ENCODE measurements around the gene HES1. TPM values are rescaled to one million over a fixed set of nuclear protein-coding genes. Genes with fewer than 3 reads are reported as not detected.

Gene HES1
- total RNA-seq, 2 experiments from 2014 or later, result 0.40 to 0.50 TPM

GRCh38 chr3:194178128-194178527 lies 42.2 kb downstream of the HES1 start:
- ChIA-PET POLR2A (no interaction called here), CTCF (no interaction called here)
- ATAC-seq, result no peak
- H3K4me3 Mint-ChIP-seq, result no peak overlapping the region
- intact Hi-C loops (cut with DNase I, micrococcal nuclease), result no loop called here
- H3K36me3 Mint-ChIP-seq (ENCODE audit: low read depth), result no peaks in the 10 kb centered on the region
- no peaks in the 10 kb centered on the region for H3K4me1 Mint-ChIP-seq
- H3K27me3 Mint-ChIP-seq, result peaks cover 2% of the 10 kb centered on the region
- H3K9me3 Mint-ChIP-seq (ENCODE audit: low read depth), result no peaks in the 10 kb centered on the region
- H3K27ac Mint-ChIP-seq, result no peak overlapping the region
- DNase-seq, result no peak

DNA sequence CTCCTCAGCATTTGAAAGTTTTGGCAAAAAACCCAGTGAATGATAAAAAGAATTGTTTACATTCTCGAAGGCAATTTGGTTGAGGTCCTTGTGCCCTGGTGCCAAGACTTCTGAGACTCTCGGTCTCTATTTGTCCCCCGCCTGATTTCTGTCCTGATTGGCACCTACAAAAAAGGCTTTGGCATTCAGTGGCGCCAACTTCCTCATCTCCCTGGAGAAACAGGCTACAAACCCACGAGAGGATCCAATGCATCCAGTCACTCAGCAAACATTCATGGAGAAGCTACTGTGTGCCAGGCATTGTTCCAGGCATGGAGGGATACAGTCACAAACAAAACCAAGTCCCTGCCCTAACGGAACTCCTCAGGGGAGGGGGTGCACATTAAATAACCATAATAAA lies 42.7 kb downstream of the HES1 start:
- H3K36me3 Mint-ChIP-seq (ENCODE audit: low read depth), result no peaks in the 10 kb centered on the region
- ATAC-seq (no peak), DNase-seq (no peak)
- no peak overlapping the region for H3K4me3 Mint-ChIP-seq
- peaks cover 2% of the 10 kb centered on the region for H3K27me3 Mint-ChIP-seq
- CTCF ChIA-PET, result no interaction called here
- no peaks in the 10 kb centered on the region for H3K4me1 Mint-ChIP-seq
- H3K27ac Mint-ChIP-seq, result no peak overlapping the region
- POLR2A ChIA-PET, result no interaction called here
- intact Hi-C loops (cut with DNase I, micrococcal nuclease), result no loop called here
- no peaks in the 10 kb centered on the region for H3K9me3 Mint-ChIP-seq (ENCODE audit: low read depth)

DNA sequence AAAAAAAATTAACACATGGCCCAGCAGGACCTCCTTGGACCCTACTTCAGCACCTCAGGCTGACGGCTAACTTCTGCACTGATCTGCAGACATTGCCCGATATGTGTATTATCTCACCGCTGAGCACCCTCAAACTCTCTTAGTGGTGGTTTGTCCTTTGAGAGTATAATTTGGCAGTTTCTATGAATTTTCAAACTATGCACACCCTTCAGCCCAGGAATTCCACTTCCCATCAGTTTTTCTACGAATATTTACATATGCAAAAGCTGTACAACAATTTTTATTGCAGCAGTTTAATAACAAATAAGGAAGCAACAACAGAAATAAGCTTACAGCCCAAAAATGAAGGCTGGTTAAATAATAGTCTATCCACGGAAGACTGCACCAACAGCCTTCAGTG lies 44.6 kb downstream of the HES1 start:
- intact Hi-C loops (cut with DNase I, micrococcal nuclease), result no loop called here
- no peaks in the 10 kb centered on the region for H3K36me3 Mint-ChIP-seq (ENCODE audit: low read depth)
- POLR2A ChIA-PET, result no interaction called here
- ATAC-seq (no peak), DNase-seq (no peak)
- CTCF ChIA-PET, result no interaction called here
- no peak overlapping the region for H3K4me3 Mint-ChIP-seq
- H3K27me3 Mint-ChIP-seq, result peaks cover 2% of the 10 kb centered on the region
- no peaks in the 10 kb centered on the region for H3K4me1 Mint-ChIP-seq
- H3K27ac Mint-ChIP-seq, result no peak overlapping the region
- no peaks in the 10 kb centered on the region for H3K9me3 Mint-ChIP-seq (ENCODE audit: low read depth)

DNA sequence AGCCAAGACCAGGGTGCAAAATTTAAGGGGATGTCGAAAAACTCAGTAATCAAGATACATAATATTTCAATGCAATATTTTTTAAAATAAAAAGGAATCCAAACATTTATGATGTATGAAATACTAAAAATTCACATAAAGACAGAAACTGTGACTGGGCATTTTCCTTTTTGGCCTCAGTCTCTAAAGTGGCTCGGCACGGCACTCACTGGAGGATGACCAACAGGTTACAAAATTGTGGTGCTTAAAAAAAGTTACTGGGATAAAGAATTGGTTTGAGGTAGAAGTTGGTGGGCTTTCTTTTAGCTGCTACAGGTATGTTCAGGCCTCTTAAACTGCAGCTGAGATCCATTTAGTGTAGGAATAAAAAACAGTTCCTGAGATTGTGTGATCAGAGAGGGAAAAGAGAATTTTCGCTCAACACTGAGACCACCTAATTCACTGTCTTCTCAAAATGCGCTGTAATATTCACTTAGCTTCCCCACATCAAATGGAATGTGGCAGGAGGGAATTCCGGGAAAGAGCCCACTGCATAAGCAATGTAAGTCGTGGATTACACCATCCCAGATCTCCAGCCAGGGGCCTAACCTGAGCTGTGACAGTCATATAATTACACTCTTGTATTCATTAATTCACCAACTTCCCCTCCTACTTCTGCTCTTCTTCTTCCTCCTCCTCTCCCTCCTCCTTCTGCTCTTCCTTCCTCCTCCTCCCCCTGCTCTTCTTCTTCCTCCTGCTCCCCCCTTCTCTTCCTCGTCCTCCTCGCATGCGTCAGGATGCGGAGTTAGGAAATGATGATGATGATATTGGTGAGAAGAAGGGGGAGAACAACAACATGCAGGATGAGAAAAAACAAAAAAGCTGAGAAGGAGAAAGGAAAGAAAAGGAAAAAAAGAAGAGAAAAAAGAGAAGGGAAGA lies 45.9 kb downstream of the HES1 start:
- Mint-ChIP-seq H3K36me3 (ENCODE audit: low read depth) (no peaks in the 10 kb centered on the region), H3K27me3 (no peaks in the 10 kb centered on the region), H3K4me3 (no peak overlapping the region), H3K4me1 (no peaks in the 10 kb centered on the region), H3K9me3 (ENCODE audit: low read depth) (no peaks in the 10 kb centered on the region), H3K27ac (no peak overlapping the region)
- DNase-seq (no peak), ATAC-seq (no peak)
- intact Hi-C loops (cut with DNase I, micrococcal nuclease), result no loop called here
- POLR2A ChIA-PET, result no interaction called here
- CTCF ChIA-PET, result no interaction called here

DNA sequence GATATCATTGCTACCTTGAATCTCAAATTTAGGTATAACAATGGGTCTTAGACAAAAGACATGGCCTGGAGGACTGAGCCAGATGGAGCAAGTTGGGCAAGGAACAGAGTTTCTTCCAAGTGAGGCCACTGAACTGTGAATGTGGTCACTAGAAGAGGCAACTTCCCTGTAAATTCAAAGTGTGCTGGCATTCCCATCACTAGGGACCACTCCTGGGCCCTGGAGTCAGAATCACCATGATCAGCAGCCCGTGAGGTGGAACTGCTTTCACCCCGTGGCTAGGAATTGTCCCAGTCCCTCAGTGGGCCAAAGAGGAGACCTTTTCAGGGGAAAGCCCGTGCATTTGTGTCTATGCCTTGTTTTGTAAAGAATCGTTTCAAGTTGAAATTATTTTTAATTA lies 47.3 kb downstream of the HES1 start:
- no peaks in the 10 kb centered on the region for H3K36me3 Mint-ChIP-seq (ENCODE audit: low read depth)
- DNase-seq (no peak), ATAC-seq (no peak)
- no peaks in the 10 kb centered on the region for H3K4me1 Mint-ChIP-seq
- H3K27ac Mint-ChIP-seq, result no peak overlapping the region
- H3K27me3 Mint-ChIP-seq, result no peaks in the 10 kb centered on the region
- intact Hi-C loops (cut with DNase I, micrococcal nuclease), result no loop called here
- POLR2A ChIA-PET, result no interaction called here
- CTCF ChIA-PET, result no interaction called here
- H3K9me3 Mint-ChIP-seq (ENCODE audit: low read depth), result no peaks in the 10 kb centered on the region
- H3K4me3 Mint-ChIP-seq, result no peak overlapping the region

- Mint-ChIP-seq H3K36me3 (ENCODE audit: low read depth) (no peaks in the 10 kb centered on the region), H3K4me3 (no peak overlapping the region), H3K27me3 (no peaks in the 10 kb centered on the region), H3K4me1 (no peaks in the 10 kb centered on the region), H3K9me3 (ENCODE audit: low read depth) (no peaks in the 10 kb centered on the region), H3K27ac (no peak overlapping the region)
- DNase-seq, result no peak
- no peak for ATAC-seq
- ChIA-PET CTCF (no interaction called here), POLR2A (no interaction called here)
- intact Hi-C loops (cut with DNase I, micrococcal nuclease), result no loop called here
Measured at GRCh38 chr3:194184265-194184751, 48.4 kb downstream of the HES1 start.

GRCh38 chr3:194184801-194185200 lies 48.9 kb downstream of the HES1 start:
- no peak for DNase-seq
- no peaks in the 10 kb centered on the region for H3K27me3 Mint-ChIP-seq
- H3K9me3 Mint-ChIP-seq (ENCODE audit: low read depth), result no peaks in the 10 kb centered on the region
- no peak overlapping the region for H3K4me3 Mint-ChIP-seq
- POLR2A ChIA-PET, result no interaction called here
- CTCF ChIA-PET, result no interaction called here
- no peak for ATAC-seq
- no peaks in the 10 kb centered on the region for H3K4me1 Mint-ChIP-seq
- intact Hi-C loops (cut with DNase I, micrococcal nuclease), result no loop called here
- H3K27ac Mint-ChIP-seq, result no peak overlapping the region
- no peaks in the 10 kb centered on the region for H3K36me3 Mint-ChIP-seq (ENCODE audit: low read depth)

DNA sequence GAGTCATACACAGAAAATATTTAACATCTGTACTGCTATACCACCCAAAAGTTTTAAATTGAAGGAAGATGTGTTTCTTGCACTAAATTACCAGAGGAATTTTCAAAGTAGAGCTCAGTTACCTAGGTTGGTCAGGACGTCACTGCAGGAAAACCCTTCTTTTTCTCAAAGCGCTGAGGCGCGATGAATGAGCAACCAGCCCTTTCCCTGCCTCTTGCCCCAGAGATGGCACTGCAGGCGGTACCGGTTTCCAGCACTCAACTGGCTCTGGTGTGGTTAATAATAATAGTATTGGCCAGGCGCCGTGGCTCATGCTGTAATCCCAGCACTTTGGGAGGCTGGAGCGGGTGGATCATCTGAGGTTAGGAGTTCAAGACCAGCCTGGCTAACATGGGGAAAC lies 49.3 kb downstream of the HES1 start:
- no peaks in the 10 kb centered on the region for H3K27me3 Mint-ChIP-seq
- intact Hi-C loops (cut with DNase I, micrococcal nuclease), result no loop called here

DNA sequence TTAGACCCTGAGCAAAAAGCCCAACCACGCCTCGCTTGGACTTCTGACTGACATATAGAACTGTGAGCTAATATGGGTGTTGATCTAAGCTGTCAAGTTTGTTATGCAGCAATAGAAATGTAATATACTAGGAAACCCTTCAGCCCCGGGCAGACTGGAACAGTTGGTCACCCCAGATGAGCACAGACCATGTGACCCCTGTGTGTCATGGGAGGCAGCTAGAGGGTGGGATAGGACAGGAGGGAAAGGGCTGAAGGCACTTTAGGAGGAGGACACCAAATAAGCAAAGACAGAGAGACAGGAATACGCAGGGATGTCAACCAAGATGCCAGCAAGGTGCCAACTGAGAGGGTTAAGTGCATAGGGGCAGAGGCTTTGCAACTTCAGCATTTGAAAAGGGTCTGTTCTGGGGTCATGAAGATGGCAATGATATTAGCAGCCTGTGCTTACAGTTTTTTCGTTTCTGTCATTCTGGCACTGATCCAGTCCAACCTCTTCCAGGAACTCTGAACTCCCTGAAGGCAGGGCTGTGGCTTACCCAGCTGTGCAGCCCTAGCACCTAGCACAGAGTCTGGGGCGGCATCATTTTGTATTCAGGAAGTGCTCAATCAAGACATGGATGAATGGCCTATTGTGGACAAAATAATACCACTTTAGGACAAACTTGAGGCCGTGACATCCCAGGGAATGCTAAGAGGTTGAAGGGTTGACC lies 51.4 kb downstream of the HES1 start:
- POLR2A ChIA-PET, result no interaction called here
- H3K36me3 Mint-ChIP-seq (ENCODE audit: low read depth), result no peaks in the 10 kb centered on the region
- no peaks in the 10 kb centered on the region for H3K9me3 Mint-ChIP-seq (ENCODE audit: low read depth)
- no peaks in the 10 kb centered on the region for H3K4me1 Mint-ChIP-seq
- H3K4me3 Mint-ChIP-seq, result no peak overlapping the region
- CTCF ChIA-PET, result no interaction called here
- no peak overlapping the region for H3K27ac Mint-ChIP-seq
- no peak for ATAC-seq
- no peaks in the 10 kb centered on the region for H3K27me3 Mint-ChIP-seq
- no peak for DNase-seq
- intact Hi-C loops (cut with DNase I, micrococcal nuclease), result no loop called here

More for the DNA sequence above, 49.3 kb downstream of the HES1 start:
- H3K4me1 Mint-ChIP-seq, result no peaks in the 10 kb centered on the region
- no peak for DNase-seq
- H3K4me3 Mint-ChIP-seq, result no peak overlapping the region
- no peaks in the 10 kb centered on the region for H3K9me3 Mint-ChIP-seq (ENCODE audit: low read depth)
- ChIA-PET POLR2A (no interaction called here), CTCF (no interaction called here)
- H3K36me3 Mint-ChIP-seq (ENCODE audit: low read depth), result no peaks in the 10 kb centered on the region
- no peak overlapping the region for H3K27ac Mint-ChIP-seq
- ATAC-seq, result no peak

Other genes starting within 250 kb of the HES1 start
- gene CPN2, start 215.2 kb downstream of the HES1 start, total RNA-seq, result not detected
- under 1 TPM in 1 of 2 experiments, not detected in 1; 0.04 TPM for gene LRRC15, start 233.6 kb downstream of the HES1 start, total RNA-seq